ENCODE data around the gene SKAP1. TPM values are rescaled to one million over a fixed set of nuclear protein-coding genes. Genes with fewer than 3 reads are reported as not detected.

SKAP1 gene
- total RNA-seq, 4 donors from 2014 or later, result not detected

DNA sequence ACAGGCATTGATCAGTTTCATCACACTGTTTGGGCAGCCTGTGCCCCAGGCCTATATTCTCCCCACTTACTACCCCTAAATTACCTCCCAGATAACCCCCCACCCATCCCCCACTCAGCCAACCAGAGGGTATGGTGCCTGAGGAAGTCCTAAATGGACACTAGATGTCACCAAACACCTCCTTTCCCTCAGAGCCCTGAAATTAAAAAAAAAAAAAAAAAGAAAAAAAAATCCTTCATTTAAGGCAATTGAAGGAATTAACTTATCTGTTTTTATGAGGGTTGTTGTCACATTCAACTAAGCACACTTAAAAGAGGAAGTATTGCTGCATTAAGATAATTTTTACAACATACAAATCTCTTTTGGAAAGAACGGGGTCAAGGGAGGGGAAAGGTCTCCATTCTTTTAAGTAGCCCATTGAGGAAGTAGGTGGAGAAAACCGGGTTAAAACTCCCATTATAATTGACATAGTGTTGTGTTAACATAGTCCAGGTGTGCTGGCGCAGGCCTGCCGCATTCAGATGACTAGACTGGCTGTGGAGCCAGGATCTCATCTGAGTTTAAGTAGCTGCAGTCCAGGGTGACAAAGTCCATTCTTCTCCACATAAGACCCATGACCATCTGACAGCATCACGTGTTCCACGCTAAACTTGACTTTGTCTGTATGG, 276.2 kb downstream of the SKAP1 start:
- H3K36me3 ChIP-seq, result no peaks in the 10 kb centered on the region
- H3K27ac ChIP-seq, result no peak overlapping the region
- intact Hi-C loops (cut with DNase I; ENCODE audit: low total_unique reads) (no loop called here), in situ Hi-C loops (cut with MboI; ENCODE audit: low sequenced_read_pairs in 4 of 4) (no loop called here)
- H3K4me3 ChIP-seq, result no peak overlapping the region
- TF ChIP-seq, protein P1, sequence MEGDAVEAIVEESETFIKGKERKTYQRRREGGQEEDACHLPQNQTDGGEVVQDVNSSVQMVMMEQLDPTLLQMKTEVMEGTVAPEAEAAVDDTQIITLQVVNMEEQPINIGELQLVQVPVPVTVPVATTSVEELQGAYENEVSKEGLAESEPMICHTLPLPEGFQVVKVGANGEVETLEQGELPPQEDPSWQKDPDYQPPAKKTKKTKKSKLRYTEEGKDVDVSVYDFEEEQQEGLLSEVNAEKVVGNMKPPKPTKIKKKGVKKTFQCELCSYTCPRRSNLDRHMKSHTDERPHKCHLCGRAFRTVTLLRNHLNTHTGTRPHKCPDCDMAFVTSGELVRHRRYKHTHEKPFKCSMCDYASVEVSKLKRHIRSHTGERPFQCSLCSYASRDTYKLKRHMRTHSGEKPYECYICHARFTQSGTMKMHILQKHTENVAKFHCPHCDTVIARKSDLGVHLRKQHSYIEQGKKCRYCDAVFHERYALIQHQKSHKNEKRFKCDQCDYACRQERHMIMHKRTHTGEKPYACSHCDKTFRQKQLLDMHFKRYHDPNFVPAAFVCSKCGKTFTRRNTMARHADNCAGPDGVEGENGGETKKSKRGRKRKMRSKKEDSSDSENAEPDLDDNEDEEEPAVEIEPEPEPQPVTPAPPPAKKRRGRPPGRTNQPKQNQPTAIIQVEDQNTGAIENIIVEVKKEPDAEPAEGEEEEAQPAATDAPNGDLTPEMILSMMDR (IDR thresholded peaks at IDR 0.05 in 4 of 5, conservative IDR thresholded peaks at IDR 0.05 in 1 of 5), result peak in 1 of 5 experiments; percentile 13
- TF ChIP-seq POLR2A (IDR thresholded peaks at IDR 0.05), result no peak
- no peak for ATAC-seq
- H3K27me3 ChIP-seq, result peaks cover 20 to 56% (median 30%) of the 10 kb centered on the region in 3 donors
- no peaks in the 10 kb centered on the region for H3K4me1 ChIP-seq
- H3K9me3 ChIP-seq, result no peaks in the 10 kb centered on the region
- DNase-seq, result no peak

DNA sequence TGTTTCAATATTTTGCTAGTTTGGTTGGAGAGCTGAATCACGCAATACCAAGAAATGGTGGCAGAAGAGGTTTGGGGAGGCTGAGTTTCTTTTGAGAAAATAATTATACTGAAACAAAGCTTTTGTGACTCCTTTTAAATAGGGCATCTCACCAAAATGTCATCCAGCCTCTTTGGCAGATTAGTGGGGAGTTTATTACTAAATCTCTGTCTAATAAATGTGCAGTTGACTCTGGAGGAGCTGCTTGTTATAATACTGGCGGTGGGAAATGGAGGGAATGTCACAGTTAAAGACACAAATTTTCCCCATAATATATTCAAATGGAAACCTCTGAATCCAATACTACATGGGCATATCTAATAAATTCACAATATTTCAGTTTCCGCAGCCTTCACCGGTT, 277.7 kb downstream of the SKAP1 start:
- in situ Hi-C loops (cut with MboI; ENCODE audit: low sequenced_read_pairs in 4 of 4), result no loop called here

DNA sequence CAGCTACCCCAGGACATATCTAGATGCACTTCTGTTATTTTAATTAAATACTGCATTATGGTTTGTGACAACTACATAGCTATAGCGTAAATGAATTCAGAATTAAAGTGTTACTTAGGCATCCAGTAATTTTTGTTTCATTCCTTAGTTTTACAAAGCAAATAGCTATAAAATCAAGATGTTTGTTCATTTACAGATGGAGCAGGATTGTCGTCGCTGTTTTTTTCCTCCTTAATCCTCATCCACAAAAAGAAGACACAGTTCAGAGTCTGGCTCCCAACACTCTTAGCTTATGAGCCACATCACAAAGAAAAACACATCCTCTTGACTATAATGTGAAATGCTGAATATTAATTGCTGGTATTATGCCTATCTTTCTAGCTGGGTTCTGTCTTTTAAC, 278.8 kb downstream of the SKAP1 start:
- no peak overlapping the region for H3K27ac ChIP-seq
- H3K4me3 ChIP-seq, result no peak overlapping the region
- no peaks in the 10 kb centered on the region for H3K9me3 ChIP-seq
- H3K27me3 ChIP-seq, result peaks cover 28 to 68% (median 32%) of the 10 kb centered on the region in 3 donors
- in situ Hi-C loops (cut with MboI; ENCODE audit: low sequenced_read_pairs in 4 of 4) (no loop called here), intact Hi-C loops (cut with DNase I; ENCODE audit: low total_unique reads) (no loop called here)
- no peaks in the 10 kb centered on the region for H3K36me3 ChIP-seq
- no peak for DNase-seq
- H3K4me1 ChIP-seq, result no peaks in the 10 kb centered on the region
- no peak for ATAC-seq
- TF ChIP-seq, protein P1 (IDR thresholded peaks at IDR 0.05 in 4 of 5, conservative IDR thresholded peaks at IDR 0.05 in 1 of 5), result no peak
- TF ChIP-seq POLR2A (IDR thresholded peaks at IDR 0.05), result no peak

More for the DNA sequence above, 277.7 kb downstream of the SKAP1 start:
- H3K4me3 ChIP-seq, result no peak overlapping the region
- DNase-seq (no peak), ATAC-seq (no peak)
- no peaks in the 10 kb centered on the region for H3K9me3 ChIP-seq
- intact Hi-C loops (cut with DNase I; ENCODE audit: low total_unique reads), result no loop called here
- TF ChIP-seq POLR2A (IDR thresholded peaks at IDR 0.05), result no peak
- TF ChIP-seq, protein P1 (IDR thresholded peaks at IDR 0.05 in 4 of 5, conservative IDR thresholded peaks at IDR 0.05 in 1 of 5), result no peak
- no peaks in the 10 kb centered on the region for H3K36me3 ChIP-seq
- no peak overlapping the region for H3K27ac ChIP-seq
- peaks cover 31 to 65% (median 32%) of the 10 kb centered on the region in 3 donors for H3K27me3 ChIP-seq
- H3K4me1 ChIP-seq, result no peaks in the 10 kb centered on the region

DNA sequence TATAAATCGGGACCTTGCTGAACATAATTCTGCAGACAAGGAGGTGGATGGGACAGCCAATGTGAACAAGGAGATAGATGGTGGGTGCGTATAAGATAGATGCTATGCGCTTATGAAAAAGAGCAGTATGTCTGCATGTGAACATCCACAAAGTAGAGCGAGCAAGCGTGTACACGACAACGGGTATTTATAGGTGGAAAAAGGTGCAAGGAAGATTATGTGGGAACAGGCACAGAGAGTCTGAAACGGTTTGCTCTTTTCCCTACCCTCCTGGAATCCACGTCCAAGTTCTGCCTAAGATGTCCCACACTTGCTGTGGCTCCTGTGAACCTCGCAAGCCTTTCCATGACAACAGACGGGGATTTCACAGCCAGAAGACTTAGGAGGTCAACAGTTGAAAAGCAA, 279.4 kb downstream of the SKAP1 start:
- Histone ChIP-seq H3K27ac (no peak overlapping the region), H3K4me3 (no peak overlapping the region), H3K27me3 (peaks cover 28 to 62% (median 32%) of the 10 kb centered on the region in 3 donors), H3K4me1 (no peaks in the 10 kb centered on the region), H3K36me3 (no peaks in the 10 kb centered on the region), H3K9me3 (no peaks in the 10 kb centered on the region)
- ATAC-seq (no peak), DNase-seq (no peak)
- TF ChIP-seq, protein P1 (IDR thresholded peaks at IDR 0.05 in 4 of 5, conservative IDR thresholded peaks at IDR 0.05 in 1 of 5), result no peak
- no peak for TF ChIP-seq POLR2A (IDR thresholded peaks at IDR 0.05)
- in situ Hi-C loops (cut with MboI; ENCODE audit: low sequenced_read_pairs in 4 of 4) (no loop called here), intact Hi-C loops (cut with DNase I; ENCODE audit: low total_unique reads) (no loop called here)

Measured in gastrocnemius medialis (tissue), 4 donors.